Endothelial cell of hepatic sinusoid (primary cell): Measurements from ENCODE around the gene AMOTL1.

Experiments
- in situ Hi-C: cut with HindIII; loops from 2 replicates; pipeline ENCODE4 v1.10.0; 2017; ENCODE audit warnings: low sequenced_read_pairs

AMOTL1 gene

GRCh38 chr11:94814272-94814976 is 46.3 kb downstream of the AMOTL1 start:
- in situ Hi-C loops, result no loop called here

GRCh38 chr11:94815705-94816344 is 47.7 kb downstream of the AMOTL1 start:
- in situ Hi-C loops, result no loop called here

- in situ Hi-C loops, result no loop called here
Observed at GRCh38 chr11:94820480-94820879, 52.3 kb downstream of the AMOTL1 start.

- in situ Hi-C loops, result no loop called here
Observed at GRCh38 chr11:94821439-94821838, 53.3 kb downstream of the AMOTL1 start.

GRCh38 chr11:94822080-94822479 is 53.9 kb downstream of the AMOTL1 start:
- in situ Hi-C loops, result no loop called here

GRCh38 chr11:94823102-94823732 is 55.1 kb downstream of the AMOTL1 start:
- in situ Hi-C loops, result no loop called here

- in situ Hi-C loops, result no loop called here
Observed at GRCh38 chr11:94825031-94825430, 56.9 kb downstream of the AMOTL1 start.

- in situ Hi-C loops, result no loop called here
Observed at GRCh38 chr11:94825481-94825880, 57.3 kb downstream of the AMOTL1 start.

GRCh38 chr11:94826415-94826814 is 58.3 kb downstream of the AMOTL1 start:
- in situ Hi-C loops, result no loop called here

GRCh38 chr11:94828088-94828487 is 59.9 kb downstream of the AMOTL1 start:
- in situ Hi-C loops, result no loop called here

- in situ Hi-C loops, result loop anchor here (10.0 kb wide), 1 partner anchor 206 kb away; no protein-coding TSS in a partner anchor
Observed at GRCh38 chr11:94830722-94831510, 62.8 kb downstream of the AMOTL1 start.

- in situ Hi-C loops, result loop anchor here (10.0 kb wide), 1 partner anchor 207 kb away; no protein-coding TSS in a partner anchor
Observed at GRCh38 chr11:94831529-94831928, 63.4 kb downstream of the AMOTL1 start.

GRCh38 chr11:94832604-94833235 is 64.6 kb downstream of the AMOTL1 start:
- in situ Hi-C loops, result loop anchor here (10.0 kb wide), 1 partner anchor 208 kb away; no protein-coding TSS in a partner anchor

GRCh38 chr11:94834911-94835593 is 66.9 kb downstream of the AMOTL1 start:
- in situ Hi-C loops, result loop anchor here (10.0 kb wide), 1 partner anchor 210 kb away; no protein-coding TSS in a partner anchor

GRCh38 chr11:94835594-94835927 is 67.4 kb downstream of the AMOTL1 start:
- in situ Hi-C loops, result loop anchor here (10.0 kb wide), 1 partner anchor 211 kb away; no protein-coding TSS in a partner anchor

GRCh38 chr11:94837317-94837716 is 69.2 kb downstream of the AMOTL1 start:
- in situ Hi-C loops, result loop anchor here (10.0 kb wide), 1 partner anchor 213 kb away; no protein-coding TSS in a partner anchor

- in situ Hi-C loops, result loop anchor here (10.0 kb wide), 1 partner anchor 213 kb away; no protein-coding TSS in a partner anchor
Observed at GRCh38 chr11:94838027-94838731, 70.0 kb downstream of the AMOTL1 start.

GRCh38 chr11:94840209-94840608 is 72.1 kb downstream of the AMOTL1 start:
- in situ Hi-C loops, result no loop called here

- in situ Hi-C loops, result no loop called here
Observed at GRCh38 chr11:94844031-94844430, 75.9 kb downstream of the AMOTL1 start.
